WTC11 (cell line): Measurements from ENCODE around the gene NR0B2. TPM values are rescaled to one million over a fixed set of nuclear protein-coding genes. Genes with fewer than 3 reads are reported as not detected.

ENCODE experiments used
- ATAC-seq: fragments of 200-7000 bp; cut with Tn5 transposase; 2 replicates; pipeline ENCODE4 v1.10.0; 2021; ENCODE audit warnings: mild to moderate bottlenecking, moderate library complexity
- CTCF ChIA-PET: fragments of 300-600 bp; sonication (Branson Sonifier 250); formaldehyde crosslinking; loops from one replicate; lab custom pipeline; 2021; ENCODE audit warnings: antibody characterized with exemption; lab: Charles Lee
- POLR2A ChIA-PET: fragments of 350-600 bp; sonication (Branson Sonifier 250); formaldehyde crosslinking; loops from one replicate; lab custom pipeline; 2021; ENCODE audit warnings: antibody characterized with exemption; lab: Charles Lee
- DNase-seq: peaks from one replicate; pipeline ENCODE4 v3.0.0; 2021; ENCODE audit warnings: low spot score
- H3K27ac Mint-ChIP-seq: 2 replicates; pipeline ENCODE4 v1.8.0; 2021; ENCODE audit warnings: mixed read lengths
- H3K27me3 Mint-ChIP-seq: 2 replicates; pipeline ENCODE4 v1.8.0; 2021; ENCODE audit warnings: low read depth, mild to moderate bottlenecking, moderate library complexity, mixed read lengths
- H3K36me3 Mint-ChIP-seq: 2 replicates; pipeline ENCODE4 v1.8.0; 2021; ENCODE audit warnings: mixed read lengths
- H3K4me1 Mint-ChIP-seq: 2 replicates; pipeline ENCODE4 v1.8.0; 2022; ENCODE audit warnings: mixed read lengths
- H3K4me3 Mint-ChIP-seq: 2 replicates; pipeline ENCODE4 v1.8.0; 2021; ENCODE audit warnings: mild to moderate bottlenecking, moderate library complexity, mixed read lengths
- H3K9me3 Mint-ChIP-seq: 2 replicates; pipeline ENCODE4 v1.8.0; 2021; ENCODE audit warnings: mixed read lengths
- ATF1 ChIP-seq: sonication (generic); formaldehyde crosslinking; IDR thresholded peaks from 2 replicates; pipeline ENCODE4 v1.8.1; 2023; ENCODE audit warnings: mild to moderate bottlenecking, moderate library complexity, missing genetic modification reagents
- CDX4 ChIP-seq: fragments of 250-450 bp; sonication (Bioruptor Pico); IDR thresholded peaks from 2 replicates; pipeline ENCODE4 v1.9.0; 2021; ENCODE audit warnings: moderate library complexity, mild to moderate bottlenecking, inconsistent platforms, borderline replicate concordance
- EMX1 ChIP-seq: fragments of 250-450 bp; sonication (Bioruptor Pico); IDR thresholded peaks from 2 replicates; pipeline ENCODE4 v1.8.0; 2021; ENCODE audit warnings: mild to moderate bottlenecking
- FOXJ3 ChIP-seq: sonication (generic); formaldehyde crosslinking; IDR thresholded peaks from 2 replicates; pipeline ENCODE4 v1.9.0; 2021; ENCODE audit warnings: missing genetic modification reagents, mild to moderate bottlenecking, borderline replicate concordance
- GABPB1 ChIP-seq: sonication (generic); formaldehyde crosslinking; IDR thresholded peaks from 2 replicates; pipeline ENCODE4 v1.8.1; 2023; ENCODE audit warnings: mild to moderate bottlenecking, missing genetic modification reagents
- GTF2I ChIP-seq: fragments of 250-450 bp; sonication (Bioruptor Pico); conservative IDR thresholded peaks from 2 replicates; pipeline ENCODE4 v1.4.0; 2021; ENCODE audit warnings: mild to moderate bottlenecking
- IRF1 ChIP-seq: sonication (generic); formaldehyde crosslinking; IDR thresholded peaks from 2 replicates; pipeline ENCODE4 v1.8.0; 2023; ENCODE audit warnings: missing genetic modification reagents
- JUN ChIP-seq: sonication (generic); formaldehyde crosslinking; IDR thresholded peaks from 2 replicates; pipeline ENCODE4 v1.8.0; 2023; ENCODE audit warnings: mild to moderate bottlenecking, missing genetic modification reagents
- NFATC4 ChIP-seq: fragments of 250-450 bp; sonication (Bioruptor Pico); IDR thresholded peaks from 2 replicates; pipeline ENCODE4 v1.9.0; 2021; ENCODE audit warnings: mild to moderate bottlenecking
- SMAD4 ChIP-seq: sonication (generic); formaldehyde crosslinking; IDR thresholded peaks from 2 replicates; pipeline ENCODE4 v1.8.0; 2022; ENCODE audit warnings: mild to moderate bottlenecking, missing genetic modification reagents
- TCF7 ChIP-seq: sonication (generic); formaldehyde crosslinking; IDR thresholded peaks from 2 replicates; pipeline ENCODE4 v1.8.0; 2022; ENCODE audit warnings: mild to moderate bottlenecking, low read depth, missing genetic modification reagents, moderate library complexity
- TEAD4 ChIP-seq: sonication (generic); formaldehyde crosslinking; IDR thresholded peaks from 2 replicates; pipeline ENCODE4 v1.8.0; 2022; ENCODE audit warnings: mild to moderate bottlenecking, missing genetic modification reagents
- ZBTB21 ChIP-seq: sonication (generic); formaldehyde crosslinking; IDR thresholded peaks from 2 replicates; pipeline ENCODE4 v1.8.1; 2023; ENCODE audit warnings: mild to moderate bottlenecking, missing genetic modification reagents, borderline replicate concordance
- ZNF121 ChIP-seq: sonication (generic); formaldehyde crosslinking; IDR thresholded peaks from 2 replicates; pipeline ENCODE4 v1.8.0; 2023; ENCODE audit warnings: missing genetic modification reagents
- ZNF138 ChIP-seq: sonication (generic); formaldehyde crosslinking; conservative IDR thresholded peaks from 2 replicates; pipeline ENCODE4 v1.8.1; 2022; ENCODE audit warnings: mild to moderate bottlenecking, moderate library complexity, missing genetic modification reagents
- ZNF219 ChIP-seq: sonication (generic); formaldehyde crosslinking; IDR thresholded peaks from 2 replicates; pipeline ENCODE4 v1.8.0; 2023; ENCODE audit warnings: missing genetic modification reagents, mild to moderate bottlenecking, borderline replicate concordance
- ZNF232 ChIP-seq: sonication (generic); formaldehyde crosslinking; IDR thresholded peaks from 2 replicates; pipeline ENCODE4 v1.8.0; 2022; ENCODE audit warnings: mild to moderate bottlenecking, missing genetic modification reagents
- ZNF263 ChIP-seq: sonication (generic); formaldehyde crosslinking; IDR thresholded peaks from 2 replicates; pipeline ENCODE4 v1.8.1; 2022; ENCODE audit warnings: low read depth, mild to moderate bottlenecking, moderate library complexity, missing genetic modification reagents
- ZNF416 ChIP-seq: fragments of 250-450 bp; sonication (Bioruptor Pico); IDR thresholded peaks from 2 replicates; pipeline ENCODE4 v1.9.0; 2021; ENCODE audit warnings: mild to moderate bottlenecking, inconsistent platforms
- total RNA-seq: library from RNA; stranded (reverse); gene quantifications from 3 replicates; pipeline ENCODE4 v1.2.3, GENCODE V29; 2021
- TF ChIP-seq, protein P1 (sequence below): sonication (generic); formaldehyde crosslinking; conservative IDR thresholded peaks from 2 replicates; pipeline ENCODE4 v1.8.1; 2023; ENCODE audit warnings: mild to moderate bottlenecking, low read depth, missing genetic modification reagents, moderate library complexity
- TF ChIP-seq, protein P2 (sequence below): sonication (generic); formaldehyde crosslinking; IDR thresholded peaks from 2 replicates; pipeline ENCODE4 v1.8.1; 2023; ENCODE audit warnings: mild to moderate bottlenecking, missing genetic modification reagents
- TF ChIP-seq, protein P3 (sequence below): fragments of 250-450 bp; sonication (Bioruptor Pico); IDR thresholded peaks from 2 replicates; pipeline ENCODE4 v1.9.0; 2021; ENCODE audit warnings: mild to moderate bottlenecking

The NR0B2 gene
- total RNA-seq, 1 experiment from 2014 or later = not detected

- no peaks in the 10 kb centered on the region for H3K36me3 Mint-ChIP-seq
- H3K27ac Mint-ChIP-seq = 0 out of 2 replicates have a peak overlapping the region, but pooled peaks have one; percentile 2
- H3K4me3 Mint-ChIP-seq = no peak overlapping the region
- H3K4me1 Mint-ChIP-seq = no peaks in the 10 kb centered on the region
- ChIA-PET POLR2A (no interaction called here), CTCF (no interaction called here)
- H3K27me3 Mint-ChIP-seq = peaks cover 10% of the 10 kb centered on the region; the same call in 1 of the 2 replicates
- no peaks in the 10 kb centered on the region for H3K9me3 Mint-ChIP-seq
- ATAC-seq (no peak), DNase-seq (no peak)
- TF ChIP-seq ZNF263 (CRISPR knock-in tag) (no peak), SMAD4 (CRISPR knock-in tag) (no peak), NFATC4 (no peak), TEAD4 (CRISPR knock-in tag) (no peak), GTF2I (CRISPR knock-in tag) (no peak), JUN (no peak), FOXJ3 (CRISPR knock-in tag) (no peak), ZNF416 (CRISPR knock-in tag) (no peak), GABPB1 (no peak), ATF1 (CRISPR knock-in tag) (no peak), ZNF219 (CRISPR knock-in tag) (no peak), ZNF138 (CRISPR knock-in tag) (no peak), IRF1 (no peak), ZNF232 (CRISPR knock-in tag) (no peak), TCF7 (CRISPR knock-in tag) (no peak)
- TF ChIP-seq, protein P1, sequence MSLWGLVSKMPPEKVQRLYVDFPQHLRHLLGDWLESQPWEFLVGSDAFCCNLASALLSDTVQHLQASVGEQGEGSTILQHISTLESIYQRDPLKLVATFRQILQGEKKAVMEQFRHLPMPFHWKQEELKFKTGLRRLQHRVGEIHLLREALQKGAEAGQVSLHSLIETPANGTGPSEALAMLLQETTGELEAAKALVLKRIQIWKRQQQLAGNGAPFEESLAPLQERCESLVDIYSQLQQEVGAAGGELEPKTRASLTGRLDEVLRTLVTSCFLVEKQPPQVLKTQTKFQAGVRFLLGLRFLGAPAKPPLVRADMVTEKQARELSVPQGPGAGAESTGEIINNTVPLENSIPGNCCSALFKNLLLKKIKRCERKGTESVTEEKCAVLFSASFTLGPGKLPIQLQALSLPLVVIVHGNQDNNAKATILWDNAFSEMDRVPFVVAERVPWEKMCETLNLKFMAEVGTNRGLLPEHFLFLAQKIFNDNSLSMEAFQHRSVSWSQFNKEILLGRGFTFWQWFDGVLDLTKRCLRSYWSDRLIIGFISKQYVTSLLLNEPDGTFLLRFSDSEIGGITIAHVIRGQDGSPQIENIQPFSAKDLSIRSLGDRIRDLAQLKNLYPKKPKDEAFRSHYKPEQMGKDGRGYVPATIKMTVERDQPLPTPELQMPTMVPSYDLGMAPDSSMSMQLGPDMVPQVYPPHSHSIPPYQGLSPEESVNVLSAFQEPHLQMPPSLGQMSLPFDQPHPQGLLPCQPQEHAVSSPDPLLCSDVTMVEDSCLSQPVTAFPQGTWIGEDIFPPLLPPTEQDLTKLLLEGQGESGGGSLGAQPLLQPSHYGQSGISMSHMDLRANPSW (CRISPR knock-in tag) = no peak
- TF ChIP-seq, protein P2, sequence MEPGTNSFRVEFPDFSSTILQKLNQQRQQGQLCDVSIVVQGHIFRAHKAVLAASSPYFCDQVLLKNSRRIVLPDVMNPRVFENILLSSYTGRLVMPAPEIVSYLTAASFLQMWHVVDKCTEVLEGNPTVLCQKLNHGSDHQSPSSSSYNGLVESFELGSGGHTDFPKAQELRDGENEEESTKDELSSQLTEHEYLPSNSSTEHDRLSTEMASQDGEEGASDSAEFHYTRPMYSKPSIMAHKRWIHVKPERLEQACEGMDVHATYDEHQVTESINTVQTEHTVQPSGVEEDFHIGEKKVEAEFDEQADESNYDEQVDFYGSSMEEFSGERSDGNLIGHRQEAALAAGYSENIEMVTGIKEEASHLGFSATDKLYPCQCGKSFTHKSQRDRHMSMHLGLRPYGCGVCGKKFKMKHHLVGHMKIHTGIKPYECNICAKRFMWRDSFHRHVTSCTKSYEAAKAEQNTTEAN (CRISPR knock-in tag) = no peak
- TF ChIP-seq, protein P3, sequence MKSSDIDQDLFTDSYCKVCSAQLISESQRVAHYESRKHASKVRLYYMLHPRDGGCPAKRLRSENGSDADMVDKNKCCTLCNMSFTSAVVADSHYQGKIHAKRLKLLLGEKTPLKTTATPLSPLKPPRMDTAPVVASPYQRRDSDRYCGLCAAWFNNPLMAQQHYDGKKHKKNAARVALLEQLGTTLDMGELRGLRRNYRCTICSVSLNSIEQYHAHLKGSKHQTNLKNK (CRISPR knock-in tag) = no peak
These were observed 6.5 kb downstream of the NR0B2 start for GRCh38 chr1:26907071-26907917.

DNA sequence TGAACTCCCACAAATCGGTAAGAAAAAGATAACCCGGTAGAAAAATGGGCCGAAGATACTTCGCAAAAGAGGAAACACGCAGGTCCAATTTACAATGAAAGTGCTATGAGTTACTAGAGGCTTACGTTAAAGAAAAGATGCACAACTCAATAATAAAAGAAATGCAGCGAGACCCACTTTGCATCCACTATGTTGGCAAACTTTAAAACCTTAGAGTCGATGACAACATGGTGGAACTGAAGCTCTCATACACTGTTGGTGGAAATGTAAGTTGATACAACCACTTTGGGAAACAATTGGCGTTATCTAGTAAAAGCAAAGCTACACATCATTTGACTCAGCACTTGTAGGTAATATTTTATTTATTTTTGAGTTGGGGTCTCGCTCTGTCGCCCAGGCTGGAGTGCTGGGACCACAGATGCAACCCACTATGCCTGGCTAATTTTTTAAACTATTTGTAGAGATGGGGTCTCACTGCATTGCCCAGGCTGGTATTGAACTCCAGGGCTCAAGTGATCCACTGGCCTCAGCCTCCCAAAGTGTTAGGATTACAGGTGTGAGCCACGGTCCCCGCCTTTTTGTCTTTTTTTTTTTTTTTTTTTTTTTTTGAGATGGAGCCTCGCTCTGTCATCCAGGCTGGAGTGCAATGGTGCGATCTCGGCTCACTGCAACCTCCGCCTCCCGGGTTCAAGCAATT, 12.8 kb downstream of the NR0B2 start:
- ATAC-seq (no peak), DNase-seq (no peak)
- ChIA-PET CTCF (interaction anchor here (0.8 to 2.9 kb wide), 6 partner anchors 11 to 196 kb away, joined by 3 to 11 read pairs (median 3); partner anchors contain the start of genes GPN2 and NR0B2), POLR2A (interaction anchor here (0.5 to 1.8 kb wide), 7 partner anchors 11 to 669 kb away, joined by 3 to 15 read pairs (median 3); partner anchors contain the start of genes GPN2 and NUDC)
- no peak for TF ChIP-seq ZNF263 (CRISPR knock-in tag)
- no peak for TF ChIP-seq EMX1 (CRISPR knock-in tag)
- no peak for TF ChIP-seq ZBTB21 (CRISPR knock-in tag)
- peak; percentile 49; the same call in 1 of the 2 replicates for TF ChIP-seq ZNF121
- TF ChIP-seq CDX4 = no peak
- peaks cover 11% of the 10 kb centered on the region for H3K4me1 Mint-ChIP-seq
- peaks cover 8% of the 10 kb centered on the region for H3K36me3 Mint-ChIP-seq
- peak overlapping the region; percentile 95 for H3K4me3 Mint-ChIP-seq
- H3K27ac Mint-ChIP-seq = peak overlapping the region; percentile 98
- H3K9me3 Mint-ChIP-seq = no peaks in the 10 kb centered on the region
- no peaks in the 10 kb centered on the region; the same call in 1 of the 2 replicates for H3K27me3 Mint-ChIP-seq
